Mucosa of rectum (tissue), 2 donors: ENCODE data around the gene NAALADL1.
A peak's percentile ranks its signal among the peaks of the same experiment; 100 is the strongest.
"Not testable (repeated sequence)": the region's sequence is repeated elsewhere in the genome, so short reads cannot be mapped to it uniquely, and the experiment has no call there.

Experiments
- H3K27ac ChIP-seq, 2 donors: one replicate each; pipeline ENCODE4 v1.7.0; 2013; ENCODE audit warnings: inconsistent platforms in 2 of 2, low read depth in 2 of 2, low read length in 2 of 2
- H3K27me3 ChIP-seq, 2 donors: one replicate each; pipeline ENCODE4 v1.7.0; 2013; ENCODE audit warnings: low read length in 2 of 2; ENCODE audit not compliant: control insufficient read depth in 2 of 2, insufficient read depth in 2 of 2
- H3K36me3 ChIP-seq, 2 donors: one replicate each; pipeline ENCODE4 v1.7.0; 2013; ENCODE audit warnings: low read length in 2 of 2; ENCODE audit not compliant: control insufficient read depth in 2 of 2, insufficient read depth in 2 of 2
- H3K4me1 ChIP-seq, 2 donors: one replicate each; pipeline ENCODE4 v1.7.0; 2013; ENCODE audit warnings: low read length in 2 of 2, mild to moderate bottlenecking in 1 of 2; ENCODE audit not compliant: control insufficient read depth in 2 of 2, insufficient read depth in 2 of 2
- H3K4me3 ChIP-seq, 2 donors: one replicate each; pipeline ENCODE4 v1.7.0; 2013; ENCODE audit warnings: low read length in 2 of 2
- H3K9ac ChIP-seq, 2 donors: one replicate each; pipeline ENCODE4 v1.7.0; 2013; ENCODE audit warnings: low read length in 2 of 2, low read depth in 1 of 2, mild to moderate bottlenecking in 1 of 2
- H3K9me3 ChIP-seq, 2 donors: one replicate each; pipeline ENCODE4 v1.7.0; 2013; ENCODE audit warnings: low read length in 2 of 2; ENCODE audit not compliant: control insufficient read depth in 2 of 2
- donor health status: healthy.
- donor health status: Normal muscosa, but diverticular disease.

NAALADL1 gene

DNA sequence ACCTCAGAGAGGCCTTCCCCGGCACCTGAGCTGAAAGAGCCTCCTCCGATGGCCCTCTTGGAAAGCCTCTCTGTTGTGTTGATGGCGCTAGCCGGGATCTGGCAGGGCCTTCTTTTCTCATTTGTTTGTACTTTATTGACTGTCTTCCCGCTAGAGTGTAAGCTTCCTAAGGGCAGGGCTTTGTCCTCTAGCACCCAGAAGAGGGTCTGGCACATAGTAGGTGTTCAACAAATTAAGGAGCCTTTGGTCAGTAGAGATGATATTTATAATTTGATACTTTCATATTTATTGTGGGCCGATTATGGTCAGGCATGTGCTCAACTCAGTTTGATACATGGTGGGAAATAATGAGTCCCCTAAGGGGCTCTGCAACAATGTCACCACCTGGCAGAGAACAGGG is 40.4 kb downstream of the NAALADL1 start:
- no peak overlapping the region for H3K27ac ChIP-seq
- H3K9ac ChIP-seq, result no peak overlapping the region
- H3K36me3 ChIP-seq, result peaks cover 4 to 26% of the 10 kb centered on the region in 2 donors
- no peaks in the 10 kb centered on the region for H3K27me3 ChIP-seq
- H3K4me1 ChIP-seq, result peaks cover 12 to 14% of the 10 kb centered on the region in 2 donors
- H3K4me3 ChIP-seq, result no peak overlapping the region
- H3K9me3 ChIP-seq, result no peaks in the 10 kb centered on the region

DNA sequence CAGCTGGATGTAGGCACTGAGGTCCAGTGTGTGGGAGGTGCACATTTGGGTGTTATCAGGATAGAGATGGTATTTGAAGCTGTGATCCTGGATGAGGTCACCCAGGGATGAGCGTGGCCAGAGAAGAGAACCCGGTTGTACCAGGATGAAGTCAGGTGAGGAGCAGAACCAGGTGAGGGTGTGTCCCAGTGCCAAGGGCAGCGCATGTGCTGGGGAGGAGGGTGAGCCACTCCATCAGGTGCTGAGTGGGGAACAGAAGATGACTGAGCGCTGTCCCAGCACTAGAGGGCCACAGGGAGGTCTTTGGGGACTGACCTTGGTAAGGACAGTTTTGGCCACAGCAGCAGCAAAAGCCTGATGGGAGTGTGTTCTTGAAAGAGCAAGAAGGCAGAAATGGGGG is 41.6 kb downstream of the NAALADL1 start:
- Histone ChIP-seq H3K9ac (no peak overlapping the region), H3K9me3 (no peaks in the 10 kb centered on the region), H3K36me3 (peaks cover 4 to 25% of the 10 kb centered on the region in 2 donors), H3K4me3 (no peak overlapping the region), H3K4me1 (peaks cover 14 to 15% of the 10 kb centered on the region in 2 donors), H3K27ac (no peak overlapping the region), H3K27me3 (no peaks in the 10 kb centered on the region)

DNA sequence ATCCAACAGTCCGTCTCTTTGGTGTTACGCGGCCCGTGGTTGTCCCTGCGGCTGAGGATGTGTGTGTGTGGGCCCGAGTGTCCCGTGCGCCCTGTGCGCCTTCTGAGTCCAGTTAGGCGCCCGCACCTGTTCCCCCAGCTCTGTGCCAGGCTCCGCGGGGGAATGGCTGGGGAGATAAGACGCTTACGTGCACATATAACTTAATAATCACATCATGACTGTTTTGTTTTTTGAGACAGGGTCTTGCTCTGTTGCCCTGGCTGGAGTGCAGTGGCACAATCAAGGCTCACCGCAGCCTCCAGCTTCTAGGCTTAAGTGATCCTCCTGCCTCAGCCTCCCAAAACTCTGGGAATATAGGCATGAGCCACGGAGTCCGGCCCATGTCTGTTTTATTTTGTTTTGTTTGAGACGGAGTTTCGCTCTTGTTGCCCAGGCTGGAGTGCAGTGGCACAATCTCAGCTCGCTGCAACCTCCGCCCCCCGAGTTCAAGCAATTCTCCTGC is 43.6 kb downstream of the NAALADL1 start:
- Histone ChIP-seq H3K27ac (peak overlapping the region; percentile 99 to 100), H3K4me3 (peak overlapping the region; percentile 78 to 94)

DNA sequence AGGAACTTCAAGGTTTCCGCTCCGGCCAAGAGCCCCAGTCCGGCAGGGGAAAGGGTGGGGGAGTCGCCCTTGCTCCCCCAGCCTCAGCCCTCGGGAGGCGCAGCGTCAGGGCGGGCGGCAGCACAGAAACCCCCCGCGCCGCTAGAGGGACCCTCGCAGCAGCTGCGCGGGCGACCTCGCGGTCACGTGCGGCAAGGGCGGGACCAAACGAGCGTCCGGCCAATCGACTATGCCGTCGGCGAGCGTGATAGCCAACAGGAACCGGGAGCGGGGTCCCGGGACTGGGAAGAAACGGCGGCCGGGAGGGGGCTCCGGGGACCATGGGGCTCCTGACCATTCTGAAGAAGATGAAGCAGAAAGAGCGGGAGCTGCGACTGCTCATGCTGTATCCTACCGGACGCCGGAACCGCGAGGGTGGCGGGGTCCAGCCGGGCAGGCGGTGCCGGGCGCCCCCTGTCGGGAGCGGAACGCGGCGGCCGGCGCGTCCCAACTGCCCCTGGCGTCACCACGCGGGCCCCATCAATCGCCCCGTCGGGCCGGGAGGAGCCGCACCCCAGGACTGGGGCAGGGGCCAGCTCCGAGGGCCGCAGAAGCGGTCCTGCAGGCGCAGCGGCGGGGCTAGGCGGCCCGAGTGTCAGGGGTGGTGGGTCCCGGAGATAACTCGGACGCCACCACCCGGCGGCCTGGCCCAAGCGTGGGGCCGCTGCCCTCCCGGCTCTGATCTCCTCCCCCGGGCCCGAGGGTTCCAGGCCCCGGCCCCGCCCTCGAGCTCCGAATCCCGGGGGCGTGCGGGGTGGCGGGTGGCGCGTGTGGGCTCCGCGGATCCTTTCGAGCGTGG is 44.2 kb downstream of the NAALADL1 start, which contains the start of gene ARL2:
ARL2 (plus strand) TSS at position 273 of the 838 bp plus-strand sequence; CDS start at position 321, 48 bp downstream.
- Histone ChIP-seq H3K9me3 (no peaks in the 10 kb centered on the region), H3K9ac (peak within 1 kb of the TSS; percentile 95 to 99), H3K27ac (peak within 1 kb of the TSS; percentile 99 to 100), H3K4me3 (peak within 1 kb of the TSS; percentile 78 to 94), H3K36me3 (peaks cover 0 to 9% of the 10 kb centered on the region in 2 donors), H3K27me3 (no peaks in the 10 kb centered on the region), H3K4me1 (peaks cover 14 to 15% of the 10 kb centered on the region in 2 donors)

More for the DNA sequence above, 43.6 kb downstream of the NAALADL1 start:
- peaks cover under 1 to 11% of the 10 kb centered on the region in 2 donors for H3K36me3 ChIP-seq
- H3K9me3 ChIP-seq, result no peaks in the 10 kb centered on the region
- peaks cover 14 to 15% of the 10 kb centered on the region in 2 donors for H3K4me1 ChIP-seq
- H3K9ac ChIP-seq, result peak overlapping the region; percentile 95 to 99
- no peaks in the 10 kb centered on the region for H3K27me3 ChIP-seq

DNA sequence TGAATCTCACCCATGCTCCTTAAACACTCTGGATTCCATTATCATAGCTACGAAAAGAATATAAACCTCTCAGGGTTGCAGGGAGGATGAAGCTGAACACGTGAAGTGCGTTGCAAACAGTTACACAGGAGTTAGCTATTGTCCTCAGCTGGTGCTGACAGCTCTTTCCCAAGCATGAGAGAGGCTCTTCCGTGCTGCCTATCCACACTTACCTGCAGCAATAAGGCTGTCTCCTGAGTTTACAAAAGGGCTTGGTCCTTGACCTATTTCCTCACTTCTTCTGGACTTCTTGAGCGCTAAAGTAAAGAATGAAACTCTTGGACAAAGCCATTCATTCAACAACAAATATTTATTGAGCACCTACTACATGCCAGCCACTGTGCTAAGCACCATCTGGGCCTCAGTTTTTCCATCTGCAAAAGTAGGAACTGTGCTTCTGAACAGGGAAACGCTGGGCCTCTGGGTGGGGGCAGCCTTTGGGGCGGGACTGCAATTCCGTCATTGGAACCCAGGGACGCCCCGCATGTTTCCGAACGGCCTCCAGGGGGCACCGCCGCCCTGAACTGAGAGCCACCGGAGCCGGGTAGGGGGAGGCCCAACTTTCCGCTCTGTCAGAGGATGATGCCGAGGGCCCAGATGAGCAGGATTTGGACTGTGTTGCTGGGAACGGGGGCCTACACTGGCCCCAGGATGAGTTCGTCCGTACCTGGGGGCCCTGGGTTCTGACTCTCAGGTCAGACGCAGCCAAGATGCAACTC is 45.0 kb downstream of the NAALADL1 start:
- peaks cover 0 to 2% of the 10 kb centered on the region in 2 donors for H3K36me3 ChIP-seq
- H3K9me3 ChIP-seq, result no peaks in the 10 kb centered on the region
- H3K27ac ChIP-seq, result peak overlapping the region; percentile 99 to 100
- H3K27me3 ChIP-seq, result no peaks in the 10 kb centered on the region
- peaks cover 14 to 15% of the 10 kb centered on the region in 2 donors for H3K4me1 ChIP-seq
- peak overlapping the region; percentile 95 to 99 for H3K9ac ChIP-seq
- H3K4me3 ChIP-seq, result peak overlapping the region; percentile 78 to 94

DNA sequence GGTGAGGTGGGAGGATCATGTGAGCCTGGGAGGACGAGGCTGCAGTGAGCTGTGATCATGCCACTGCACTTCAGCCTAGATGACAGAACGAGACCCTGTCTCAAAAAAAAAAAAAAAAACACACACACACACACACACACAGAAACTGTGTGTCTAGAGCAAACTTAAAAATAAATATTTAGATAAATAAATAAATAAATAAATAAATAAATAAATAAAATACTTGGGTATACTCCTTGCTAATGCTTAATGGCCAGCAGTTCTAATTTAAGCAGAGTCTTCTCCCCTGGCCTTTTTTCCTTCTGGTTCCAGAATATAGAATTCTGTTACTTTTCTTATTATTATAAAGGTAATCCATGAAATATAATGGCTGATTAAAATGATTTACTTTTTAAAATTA is 49.5 kb downstream of the NAALADL1 start:
- no peak overlapping the region for H3K9ac ChIP-seq
- H3K27ac ChIP-seq, result no peak overlapping the region
- H3K36me3 ChIP-seq, result no peaks in the 10 kb centered on the region
- peaks cover 7 to 8% of the 10 kb centered on the region in 2 donors for H3K4me1 ChIP-seq
- no peaks in the 10 kb centered on the region for H3K9me3 ChIP-seq
- no peak overlapping the region for H3K4me3 ChIP-seq
- no peaks in the 10 kb centered on the region for H3K27me3 ChIP-seq

DNA sequence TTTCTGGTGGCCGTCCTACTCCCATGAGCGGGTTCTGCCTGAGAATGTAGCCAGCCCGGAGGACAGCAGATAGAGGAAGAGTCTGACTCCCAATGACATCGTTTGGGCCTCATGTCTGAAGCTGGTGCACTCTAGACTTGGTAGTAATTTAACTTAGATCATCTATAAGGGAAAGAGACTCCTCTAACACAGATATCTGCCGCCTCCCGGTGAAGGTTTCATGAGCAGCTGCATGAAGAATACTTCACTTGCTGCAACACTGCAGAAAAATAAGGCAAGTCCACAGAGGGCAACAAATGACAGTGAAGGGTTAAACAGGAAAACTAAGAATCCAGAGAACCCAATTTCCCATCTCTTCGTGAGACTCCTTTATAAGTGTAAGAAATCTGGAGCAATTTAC is 50.3 kb downstream of the NAALADL1 start:
- Histone ChIP-seq H3K27ac (no peak overlapping the region), H3K9ac (no peak overlapping the region)

DNA sequence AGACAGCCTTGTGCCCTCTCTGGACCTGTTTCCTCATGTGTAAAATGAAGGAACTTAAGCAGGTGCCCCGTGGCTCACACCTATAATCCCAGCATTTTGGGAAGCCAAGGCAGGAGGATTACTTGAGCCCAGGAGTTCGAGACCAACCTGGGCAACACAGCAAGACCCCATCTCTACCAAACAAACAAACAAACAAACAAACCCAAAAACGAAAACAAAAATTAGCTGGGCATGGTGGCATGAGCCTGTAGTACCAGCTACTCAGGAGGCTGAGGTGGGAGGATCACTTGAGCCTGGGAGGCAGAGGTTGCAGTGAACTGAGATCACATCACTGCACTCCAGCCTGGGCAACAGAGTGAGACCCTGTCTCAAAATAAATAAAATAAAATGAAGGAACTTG is 54.4 kb downstream of the NAALADL1 start:
- H3K36me3 ChIP-seq, H3K4me1 ChIP-seq, H3K27ac ChIP-seq, H3K27me3 ChIP-seq, H3K4me3 ChIP-seq, H3K9ac ChIP-seq, H3K9me3 ChIP-seq: not testable (repeated sequence)

More for the DNA sequence above, 50.3 kb downstream of the NAALADL1 start:
- no peaks in the 10 kb centered on the region for H3K36me3 ChIP-seq
- H3K4me3 ChIP-seq, result no peak overlapping the region
- H3K27me3 ChIP-seq, result no peaks in the 10 kb centered on the region
- no peaks in the 10 kb centered on the region for H3K9me3 ChIP-seq
- H3K4me1 ChIP-seq, result peaks cover 4% of the 10 kb centered on the region in 2 donors

DNA sequence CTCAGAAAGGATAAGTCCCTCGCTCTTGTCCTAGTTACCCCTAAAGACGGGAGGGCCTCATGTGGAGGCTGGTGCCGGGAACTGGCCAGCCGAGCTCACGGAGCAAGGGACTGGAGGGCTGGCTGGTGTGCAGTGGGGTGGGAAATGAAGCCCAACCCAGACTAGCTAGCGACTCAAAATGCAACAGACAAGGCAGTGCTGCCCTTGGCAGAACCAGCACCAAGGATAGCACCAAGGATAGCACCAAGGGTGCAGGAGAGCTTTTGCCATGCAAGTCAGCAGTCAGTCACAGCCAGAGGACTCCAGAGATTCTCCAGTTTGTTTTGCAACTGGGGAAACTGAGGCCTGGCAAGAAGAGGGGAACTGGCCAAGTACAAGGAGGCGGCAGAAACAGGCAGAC is 55.1 kb downstream of the NAALADL1 start:
- Histone ChIP-seq H3K36me3 (no peaks in the 10 kb centered on the region), H3K27ac (no peak overlapping the region), H3K9ac (no peak overlapping the region), H3K4me1 (peaks cover 11 to 15% of the 10 kb centered on the region in 2 donors), H3K27me3 (no peaks in the 10 kb centered on the region), H3K4me3 (no peak overlapping the region), H3K9me3 (no peaks in the 10 kb centered on the region)

DNA sequence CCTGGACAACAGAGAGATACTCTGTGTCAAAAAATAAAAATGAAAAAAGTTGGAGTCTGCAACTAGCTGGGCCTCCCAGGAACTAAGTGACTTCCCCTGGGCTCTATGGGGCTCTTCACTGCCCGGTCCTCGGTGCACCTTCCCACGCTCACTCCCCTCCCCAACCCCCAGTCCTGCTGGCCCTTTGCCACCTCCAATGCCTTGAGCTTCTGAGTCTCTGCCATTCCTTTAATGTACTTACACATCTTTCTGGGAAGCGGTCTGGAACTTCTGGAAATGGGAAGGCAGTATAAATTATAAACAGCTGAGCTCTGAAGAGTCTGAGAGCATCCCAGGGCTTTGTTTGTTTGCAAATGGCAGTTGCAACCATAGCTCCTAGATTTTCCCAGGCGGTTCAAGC is 55.6 kb downstream of the NAALADL1 start:
- Histone ChIP-seq H3K27ac (no peak overlapping the region), H3K9ac (no peak overlapping the region), H3K27me3 (no peaks in the 10 kb centered on the region), H3K36me3 (no peaks in the 10 kb centered on the region), H3K4me1 (peaks cover 16 to 19% of the 10 kb centered on the region in 2 donors), H3K9me3 (no peaks in the 10 kb centered on the region), H3K4me3 (no peak overlapping the region)
